Measurements from ENCODE around the gene MAGI1.

DNA sequence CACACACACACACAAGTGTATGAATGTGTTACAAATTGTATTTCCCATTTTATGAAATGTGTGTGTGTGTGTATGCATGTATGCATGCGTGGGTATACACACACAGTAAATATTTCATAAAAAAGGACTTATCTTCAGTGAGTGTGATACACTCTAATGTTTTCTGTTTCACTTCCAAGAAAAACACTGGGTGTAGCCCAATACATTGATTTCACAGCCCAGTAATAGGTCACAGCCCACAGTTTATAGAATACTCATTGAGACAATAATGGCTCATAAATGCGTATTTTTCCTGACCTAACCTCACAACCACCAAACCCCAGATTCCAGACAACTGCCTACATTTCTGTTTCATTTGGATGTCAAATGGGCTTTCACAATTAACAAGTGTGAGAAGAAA, 619.5 kb downstream of the MAGI1 start:
- TF ChIP-seq CTCF (IDR thresholded peaks at IDR 0.05): no peak
- TF ChIP-seq POLR2AphosphoS5 (IDR thresholded peaks at IDR 0.05): no peak
- no peak for TF ChIP-seq POLR2A (IDR thresholded peaks at IDR 0.05)
